NCI-H1092 treated with DMSO at 0.1 percent for 48 hours (cell line): ENCODE measurements around the gene HNRNPH1.

ENCODE experiments used
- DNase-seq: peaks from one replicate; lab custom pipeline; 2025; lab: John Stamatoyannopoulos, UW

HNRNPH1 gene

DNA sequence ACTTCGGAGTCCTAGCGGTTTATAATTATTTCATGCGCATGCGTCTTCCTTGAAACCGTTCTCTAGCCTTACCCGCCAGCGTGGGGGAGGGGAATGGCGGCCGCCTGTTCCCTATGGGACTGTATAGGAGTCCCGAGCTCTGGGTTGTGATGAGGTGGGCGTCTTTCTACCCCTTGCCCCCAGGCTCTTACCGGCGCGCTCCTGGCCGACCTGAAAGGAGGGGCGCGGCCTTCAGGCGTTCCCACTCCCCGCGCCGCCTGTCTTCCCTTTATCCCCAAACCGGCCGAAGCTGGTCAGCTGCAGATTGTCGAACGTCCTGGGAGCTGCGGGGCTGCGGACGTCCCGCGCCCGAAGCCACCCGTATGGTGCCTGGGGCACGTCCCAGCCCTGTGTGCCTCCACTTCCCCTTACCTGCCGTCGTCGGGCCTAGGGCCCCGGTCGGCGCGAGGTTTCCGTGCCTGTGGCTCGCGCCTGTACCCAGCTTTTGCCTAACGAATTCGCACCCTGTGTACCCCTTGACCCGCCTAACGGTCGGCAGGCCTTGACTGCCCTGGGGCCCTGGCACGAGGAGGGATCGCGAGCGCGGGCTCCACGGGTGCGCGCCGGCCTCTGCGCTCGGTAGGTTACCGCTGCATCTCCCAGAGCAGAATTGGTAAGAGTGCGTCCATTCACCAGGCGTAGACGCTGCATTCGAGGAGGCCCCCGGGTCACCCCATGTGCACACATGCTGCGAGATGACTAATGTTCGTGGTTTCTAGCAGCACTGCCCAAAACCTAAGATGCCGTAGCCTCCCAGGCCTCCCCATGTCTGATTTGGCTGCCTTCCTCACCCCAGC lies 653 bp upstream of the HNRNPH1 start:
- DNase-seq = no peak

GRCh38 chr5:179621551-179622214 lies 1.8 kb downstream of the HNRNPH1 start:
- no peak for DNase-seq

DNA sequence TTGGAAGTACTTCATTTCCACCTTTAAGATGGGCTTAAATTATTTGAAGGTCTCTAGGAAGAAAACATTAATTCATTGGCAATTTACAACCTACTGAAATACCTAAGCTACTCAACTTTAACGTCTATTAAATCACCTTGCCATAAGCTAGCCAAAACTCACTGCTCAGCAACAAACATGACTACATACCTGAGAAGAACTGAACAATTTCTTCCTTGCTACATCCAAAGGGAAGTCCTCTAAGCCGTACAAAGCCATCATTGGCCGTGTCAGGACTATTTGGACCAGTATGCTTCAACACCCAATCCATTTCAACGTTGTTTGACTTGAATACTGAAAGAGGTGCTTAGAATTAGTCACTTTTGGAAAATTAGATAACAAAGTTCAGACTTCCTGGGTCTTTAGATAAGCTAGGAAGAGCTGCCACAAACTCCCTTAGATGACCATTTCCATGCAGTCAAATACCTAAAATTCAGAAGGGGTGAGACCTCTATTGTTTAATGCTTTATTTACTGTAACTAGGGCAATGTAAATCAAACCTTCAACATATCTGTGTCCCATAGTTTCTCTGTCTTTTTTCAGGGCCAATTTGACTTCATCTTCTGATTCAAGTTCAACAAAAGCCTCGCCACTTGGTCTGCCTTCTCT lies 2.6 kb downstream of the HNRNPH1 start:
- DNase-seq = no peak

DNA sequence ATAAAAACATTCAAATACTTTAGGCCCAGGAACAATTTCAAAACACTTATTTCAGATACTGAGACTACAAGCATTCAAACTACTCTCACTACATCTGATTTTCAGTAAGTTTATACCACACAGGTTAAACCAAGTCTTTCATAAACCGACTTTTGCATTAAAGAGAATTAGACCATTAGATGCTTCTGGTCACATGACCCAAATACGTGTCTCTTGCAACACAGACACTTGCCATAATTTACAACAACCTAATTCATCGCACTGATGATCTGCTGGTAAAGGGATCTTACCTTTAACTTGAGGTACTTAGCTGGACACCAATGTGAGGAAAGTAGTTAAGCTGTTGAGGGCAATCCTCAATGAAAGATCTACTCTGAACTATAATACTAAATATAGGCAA lies 3.2 kb downstream of the HNRNPH1 start:
- DNase-seq = no peak

DNA sequence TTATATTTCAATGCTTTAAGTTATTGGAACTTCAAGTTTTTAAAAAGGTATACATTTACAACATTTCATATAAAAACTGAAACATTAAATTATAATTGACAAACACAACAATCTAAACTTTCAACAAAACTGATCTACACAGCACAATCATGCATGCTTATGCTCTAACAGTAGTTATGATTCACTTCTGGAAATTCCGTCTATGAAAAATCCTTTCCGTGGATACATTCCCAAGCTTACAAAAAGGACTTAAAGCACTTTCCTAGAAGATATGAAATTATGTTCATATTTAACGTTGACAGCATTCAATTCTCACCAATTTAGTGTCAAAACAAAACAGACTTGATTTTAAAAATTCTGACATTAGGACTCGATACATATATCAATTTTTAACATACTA lies 3.7 kb downstream of the HNRNPH1 start:
- DNase-seq = no peak

DNA sequence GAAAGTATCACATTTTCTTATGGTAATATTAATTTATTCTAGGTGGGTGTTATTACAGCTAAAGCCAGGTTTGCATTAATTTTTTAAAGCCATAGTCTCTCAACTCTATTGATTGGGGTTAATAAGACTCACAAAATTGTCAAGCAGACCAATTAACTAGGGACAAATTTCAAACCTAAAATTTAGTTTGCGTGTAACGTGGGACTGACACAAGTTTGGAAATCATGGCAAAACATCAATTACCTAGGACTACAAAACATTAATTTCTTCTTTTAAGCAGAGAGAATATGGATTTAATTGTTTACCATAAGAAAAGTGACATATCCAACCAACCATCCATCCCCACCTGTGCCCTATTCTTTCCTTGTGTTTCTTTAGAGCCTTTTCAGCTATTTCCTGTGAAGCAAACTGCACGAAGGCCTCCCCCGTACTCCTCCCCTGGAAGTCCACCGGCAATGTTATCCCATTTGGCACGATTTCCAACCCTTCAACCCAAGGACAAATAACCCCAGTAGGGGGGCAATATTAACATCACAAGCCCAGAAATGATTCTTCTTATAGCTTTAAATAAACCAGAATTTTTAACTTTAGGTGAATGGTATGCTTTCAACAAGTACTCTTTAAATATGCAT lies 4.4 kb downstream of the HNRNPH1 start:
- DNase-seq = no peak

- no peak for DNase-seq
Measured at GRCh38 chr5:179617930-179618329, 5.5 kb downstream of the HNRNPH1 start.

DNA sequence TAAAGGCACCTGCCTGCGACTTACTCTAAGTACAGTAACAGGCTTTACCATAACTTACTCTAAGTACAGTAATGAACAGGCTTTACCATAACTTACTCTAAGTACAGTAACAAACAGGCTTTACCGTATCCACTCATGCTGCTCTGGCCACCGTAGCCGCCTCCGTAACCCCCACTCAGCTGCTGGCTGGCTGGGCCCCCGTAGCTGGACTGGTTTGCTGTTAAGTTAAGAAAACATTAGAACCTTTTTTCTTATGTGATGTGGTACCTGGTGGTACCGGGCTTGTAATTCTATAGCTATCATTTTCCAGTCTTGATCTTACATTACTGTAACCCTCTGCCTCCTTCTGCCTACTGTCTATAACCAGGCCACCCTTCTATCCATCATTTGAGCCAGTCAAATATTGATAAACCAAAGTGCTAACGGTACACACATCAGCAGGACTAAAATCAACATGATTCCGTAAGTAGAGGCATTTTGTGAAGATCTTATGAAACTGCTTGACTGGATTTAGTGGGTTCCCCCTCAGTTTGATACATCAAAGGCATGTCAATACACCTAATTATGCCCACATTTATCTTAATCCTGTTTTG lies 7.4 kb downstream of the HNRNPH1 start:
- DNase-seq = no peak

DNA sequence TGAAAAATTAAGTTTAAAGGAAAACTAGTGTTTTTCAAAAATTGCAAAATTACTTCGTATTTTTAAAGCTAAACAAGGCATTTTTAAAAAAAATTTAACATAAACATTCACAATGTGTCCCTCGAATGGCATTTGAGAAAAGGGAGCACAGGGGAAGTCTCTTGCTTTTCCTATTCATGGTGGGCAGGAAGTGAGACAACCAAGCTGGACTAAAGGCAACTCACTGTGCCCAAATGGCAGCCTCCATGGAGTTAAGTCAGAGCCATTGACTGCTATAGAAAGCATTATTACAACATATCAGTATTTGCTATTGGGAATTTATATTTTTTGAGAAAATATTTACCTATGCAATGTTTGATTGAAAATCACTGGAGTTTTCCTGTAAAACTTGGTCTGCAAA lies 8.3 kb downstream of the HNRNPH1 start:
- DNase-seq = no peak

GRCh38 chr5:179614745-179615144 lies 8.7 kb downstream of the HNRNPH1 start:
- DNase-seq = no peak

DNA sequence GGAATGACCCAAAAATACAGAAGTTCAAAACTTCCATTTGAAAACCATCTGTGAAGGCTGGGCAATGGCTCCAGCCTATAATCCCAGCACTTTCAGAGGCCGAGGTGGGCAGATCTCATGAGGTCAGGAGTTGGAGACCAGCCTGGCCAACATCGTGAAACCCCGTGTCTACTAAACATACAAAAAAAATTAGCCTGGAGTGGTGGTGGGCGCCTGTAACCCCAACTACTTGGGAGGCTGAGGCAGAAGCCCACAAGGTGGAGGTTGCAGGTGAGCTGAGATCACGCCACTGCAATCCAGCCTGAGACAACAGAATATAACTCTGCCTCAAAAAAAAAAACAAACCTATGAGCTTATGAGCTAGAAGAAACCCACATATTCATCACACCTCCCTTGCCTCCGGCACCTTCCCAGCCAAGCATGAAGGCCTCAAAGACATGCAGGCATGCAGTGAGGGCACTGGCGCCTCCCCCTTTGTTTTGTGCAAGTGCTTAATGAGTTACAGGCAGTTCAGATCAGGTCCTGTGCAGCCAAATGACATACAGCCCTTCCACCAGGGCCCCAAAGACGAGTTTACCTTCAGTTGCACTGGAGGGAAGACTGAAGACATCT lies 9.9 kb downstream of the HNRNPH1 start:
- DNase-seq = no peak

DNA sequence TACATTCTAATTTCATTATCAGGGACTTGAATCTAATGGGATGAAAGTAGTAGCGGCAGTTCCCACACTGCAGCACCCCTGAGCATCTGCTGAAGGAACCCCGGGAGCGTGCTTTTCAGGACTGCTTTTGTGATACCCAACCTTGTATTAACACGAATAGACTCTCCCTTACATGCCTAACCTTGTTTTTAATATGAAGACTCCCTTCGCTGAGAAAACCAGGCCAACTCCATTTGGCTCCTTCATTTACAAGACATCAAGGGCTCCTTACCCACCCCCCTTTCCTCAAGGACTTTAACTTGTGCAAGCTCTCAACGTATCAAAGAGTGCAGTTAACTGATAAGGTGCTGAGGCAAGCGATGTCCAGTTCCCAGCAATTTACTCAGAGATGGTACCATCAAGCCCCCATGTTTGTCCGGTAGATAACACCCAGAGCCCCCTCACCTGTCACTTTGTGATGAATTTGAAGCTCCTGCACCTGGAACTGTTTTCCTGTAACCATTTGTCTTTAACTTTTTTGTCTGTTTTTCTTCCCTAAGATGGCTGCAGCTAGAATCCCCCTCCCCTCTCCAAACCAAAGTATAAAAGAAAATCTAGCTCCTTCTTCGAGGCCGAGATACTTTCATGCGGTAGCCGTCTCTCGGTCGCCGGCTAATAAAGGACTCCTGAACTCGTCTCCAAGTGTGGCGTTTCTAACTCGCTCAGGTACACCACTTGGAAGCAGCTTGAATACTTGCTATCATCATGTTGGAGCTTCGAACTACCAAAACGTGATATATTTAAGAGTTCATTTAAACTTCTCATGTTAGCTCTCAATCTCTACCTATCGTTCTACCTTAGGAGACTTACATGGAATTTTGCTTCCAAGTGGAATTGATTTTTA lies 10.7 kb downstream of the HNRNPH1 start:
- DNase-seq = no peak

DNA sequence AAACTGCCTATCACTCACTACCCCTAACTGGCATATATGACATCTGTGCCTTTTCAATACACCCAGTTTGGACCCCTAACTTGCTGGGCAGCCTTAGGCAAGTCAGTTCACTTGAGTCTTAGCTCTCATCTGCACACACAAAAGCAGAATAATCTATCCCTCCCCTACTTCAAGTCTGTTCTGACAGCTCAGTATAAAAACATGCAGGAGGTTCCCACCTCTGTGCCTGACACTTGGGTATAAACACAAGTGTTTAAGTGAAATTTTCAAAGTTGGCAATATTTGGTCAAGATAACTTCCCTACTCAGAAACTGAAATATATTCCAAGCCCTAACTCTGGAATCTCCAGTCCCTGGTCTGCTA lies 12.6 kb downstream of the HNRNPH1 start:
- no peak for DNase-seq

GRCh38 chr5:179610109-179610902 lies 13.2 kb downstream of the HNRNPH1 start:
- DNase-seq = no peak

GRCh38 chr5:179609834-179610108 lies 13.7 kb downstream of the HNRNPH1 start:
- DNase-seq = no peak

GRCh38 chr5:179608131-179608581 lies 15.3 kb downstream of the HNRNPH1 start:
- no peak for DNase-seq

DNA sequence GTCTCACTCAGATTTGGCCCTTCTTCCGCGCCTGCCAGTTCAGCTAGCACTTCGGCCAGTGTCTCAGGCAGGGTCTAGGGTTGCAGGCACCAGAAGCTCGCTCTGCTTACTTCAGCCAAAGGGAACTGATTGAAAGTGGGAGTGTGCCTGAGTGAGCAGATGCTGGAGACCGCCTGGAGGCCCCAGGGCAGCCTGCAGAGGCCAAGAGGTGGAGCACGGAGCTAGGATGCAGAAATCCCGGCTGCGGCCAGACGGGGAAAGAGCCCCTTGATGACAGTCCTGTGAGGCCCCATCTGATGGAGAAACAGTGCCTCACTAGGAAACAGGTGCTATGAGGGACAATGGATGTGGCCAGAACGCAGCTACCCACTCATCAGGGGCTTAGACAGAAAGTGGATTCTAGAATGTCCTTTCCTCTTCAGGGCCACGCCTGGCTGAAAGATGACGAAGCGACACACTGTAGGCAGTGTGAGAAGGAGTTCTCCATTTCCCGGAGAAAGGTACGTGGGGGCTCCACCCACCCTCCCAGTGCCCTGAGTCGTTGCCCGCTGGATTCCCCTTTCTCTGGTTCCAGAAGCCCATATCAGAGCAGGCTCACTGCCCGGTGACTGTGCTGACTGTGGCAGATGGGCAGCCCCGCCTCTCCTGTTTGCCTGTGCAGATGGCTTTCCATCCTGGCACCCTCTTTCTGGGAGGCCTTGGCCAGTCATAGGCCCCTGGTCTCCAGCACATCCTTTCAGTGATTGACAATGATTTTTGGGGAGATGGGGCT lies 16.1 kb downstream of the HNRNPH1 start:
- DNase-seq = no peak

DNA sequence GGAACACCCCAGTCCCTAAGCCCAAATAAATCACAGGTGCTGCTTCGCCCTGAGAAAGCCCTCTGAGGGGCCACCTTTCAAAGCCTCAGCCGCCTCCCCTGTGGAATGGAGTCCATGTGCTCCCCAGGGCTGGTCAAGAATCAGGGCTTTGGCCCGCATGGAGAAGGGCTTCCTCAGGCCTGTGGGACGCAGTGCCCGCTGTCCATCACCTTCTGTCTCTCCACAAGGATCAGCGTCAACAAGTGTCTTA lies 16.6 kb downstream of the HNRNPH1 start:
- no peak for DNase-seq

DNA sequence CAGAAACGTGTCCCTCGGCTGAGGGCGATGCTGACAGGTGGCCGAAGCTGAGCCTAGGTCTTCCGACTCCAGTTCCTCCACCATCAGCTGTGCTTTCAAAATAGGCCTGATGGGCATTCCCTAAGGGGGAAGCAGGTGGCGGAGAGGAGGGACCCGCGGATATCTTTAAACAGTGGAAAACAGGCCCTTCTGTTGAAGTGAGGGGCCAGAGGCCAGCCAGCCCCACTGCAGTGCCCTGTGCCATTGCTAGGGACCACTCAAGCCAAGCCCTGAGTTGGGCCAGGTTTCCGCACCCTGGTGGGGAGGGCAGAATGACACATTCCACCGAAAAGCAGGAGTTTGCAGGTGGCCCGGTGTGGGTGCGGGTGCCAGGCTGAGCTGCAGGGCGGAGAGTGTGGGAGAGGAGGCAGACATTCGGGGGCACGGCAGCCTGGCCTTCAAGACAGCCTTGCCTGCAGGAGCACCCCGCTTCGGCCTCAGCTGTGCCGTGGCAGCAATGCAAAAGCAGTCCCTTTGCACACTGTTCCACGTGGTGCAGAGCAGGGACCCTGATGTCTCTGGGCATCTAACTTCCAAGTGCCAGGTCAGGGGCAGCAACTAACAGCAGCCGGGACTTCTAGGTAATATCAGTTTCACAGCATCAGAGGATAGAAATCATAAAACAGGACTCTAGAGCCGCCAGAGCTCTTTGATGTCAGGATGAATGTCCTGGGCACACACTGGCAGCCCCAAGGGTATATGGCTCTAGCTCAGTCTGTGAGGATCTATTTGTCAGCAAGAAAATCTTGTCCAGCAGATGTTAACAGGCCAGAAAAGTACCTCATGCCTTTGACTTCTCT lies 17.2 kb downstream of the HNRNPH1 start:
- DNase-seq = no peak
